ENCODE results near the gene SEPSECS. TPM values are rescaled to one million over a fixed set of nuclear protein-coding genes. Genes with fewer than 3 reads are reported as not detected.

SEPSECS gene
- total RNA-seq, 1 experiment from 2014 or later = 7.5 TPM

GRCh38 chr4:25075851-25076250, 84.4 kb downstream of the SEPSECS start:
- H3K36me3 Mint-ChIP-seq (ENCODE audit: insufficient read depth, unreplicated experiment) = no peaks in the 10 kb centered on the region
- TF ChIP-seq CTCF (IDR thresholded peaks at IDR 0.05; ENCODE audit: unreplicated experiment) = no peak
- CTCF ChIA-PET = no interaction called here
- BruUV-seq (replicated peaks) = no TSS peak
- no peak overlapping the region for H3K4me3 Mint-ChIP-seq (ENCODE audit: low read depth, unreplicated experiment)
- H3K9me3 Mint-ChIP-seq (ENCODE audit: low read depth, unreplicated experiment) = no peaks in the 10 kb centered on the region
- DNase-seq = no peak
- H3K27ac Mint-ChIP-seq (ENCODE audit: unreplicated experiment) = no peak overlapping the region
- no peaks in the 10 kb centered on the region for H3K27me3 Mint-ChIP-seq (ENCODE audit: unreplicated experiment)
- intact Hi-C loops (cut with micrococcal nuclease; ENCODE audit: unreplicated experiment) = no loop called here
- peaks cover 31% of the 10 kb centered on the region for H3K4me1 Mint-ChIP-seq (ENCODE audit: low read depth, unreplicated experiment)

- Mint-ChIP-seq H3K27ac (ENCODE audit: unreplicated experiment) (no peak overlapping the region), H3K36me3 (ENCODE audit: insufficient read depth, unreplicated experiment) (no peaks in the 10 kb centered on the region), H3K4me1 (ENCODE audit: low read depth, unreplicated experiment) (peaks cover 26% of the 10 kb centered on the region), H3K4me3 (ENCODE audit: low read depth, unreplicated experiment) (no peak overlapping the region), H3K9me3 (ENCODE audit: low read depth, unreplicated experiment) (no peaks in the 10 kb centered on the region), H3K27me3 (ENCODE audit: unreplicated experiment) (no peaks in the 10 kb centered on the region)
- no peak for TF ChIP-seq CTCF (IDR thresholded peaks at IDR 0.05; ENCODE audit: unreplicated experiment)
- DNase-seq = no peak
- BruUV-seq (replicated peaks) = no TSS peak
- intact Hi-C loops (cut with micrococcal nuclease; ENCODE audit: unreplicated experiment) = no loop called here
- CTCF ChIA-PET = no interaction called here
These were observed 85.1 kb downstream of the SEPSECS start for GRCh38 chr4:25075129-25075528.

- no peaks in the 10 kb centered on the region for H3K36me3 Mint-ChIP-seq (ENCODE audit: insufficient read depth, unreplicated experiment)
- no peak overlapping the region for H3K4me3 Mint-ChIP-seq (ENCODE audit: low read depth, unreplicated experiment)
- no TSS peak for BruUV-seq (replicated peaks)
- CTCF ChIA-PET = no interaction called here
- H3K27me3 Mint-ChIP-seq (ENCODE audit: unreplicated experiment) = no peaks in the 10 kb centered on the region
- TF ChIP-seq CTCF (IDR thresholded peaks at IDR 0.05; ENCODE audit: unreplicated experiment) = no peak
- peaks cover 14% of the 10 kb centered on the region for H3K4me1 Mint-ChIP-seq (ENCODE audit: low read depth, unreplicated experiment)
- DNase-seq = no peak
- H3K27ac Mint-ChIP-seq (ENCODE audit: unreplicated experiment) = no peak overlapping the region
- peaks cover 3% of the 10 kb centered on the region for H3K9me3 Mint-ChIP-seq (ENCODE audit: low read depth, unreplicated experiment)
- intact Hi-C loops (cut with micrococcal nuclease; ENCODE audit: unreplicated experiment) = no loop called here
These were observed 89.7 kb downstream of the SEPSECS start for GRCh38 chr4:25070545-25070944.

Other genes with a start within 250 kb of the SEPSECS start
- gene CCDC149, start 247.4 kb downstream of the SEPSECS start, total RNA-seq (2022) = 8.9 and 9.5 TPM in 2 replicates
- gene LGI2, start 129.5 kb downstream of the SEPSECS start, total RNA-seq (2022) = 0.59 and 0.86 TPM in 2 replicates
- 13.0 and 13.2 TPM in 2 replicates for gene PI4K2B, start 73.6 kb upstream of the SEPSECS start, total RNA-seq (2022)
- gene ZCCHC4, start 152.3 kb upstream of the SEPSECS start, total RNA-seq (2022) = 8.7 and 10.1 TPM in 2 replicates
- 23.2 and 24.0 TPM in 2 replicates for gene ANAPC4, start 216.8 kb upstream of the SEPSECS start, total RNA-seq (2022)